GM18502 (cell line): ENCODE results near the gene ATRN.
"Not testable (repeated sequence)": the region's sequence is repeated elsewhere in the genome, so short reads cannot be mapped to it uniquely, and the experiment has no call there.

Experiments
- ATAC-seq: cut with Tn5 transposase; IDR thresholded peaks from one replicate; pipeline ENCODE4 v1.9.1; 2021; ENCODE audit warnings: mild to moderate bottlenecking; ENCODE audit not compliant: unreplicated experiment, poor library complexity

ATRN gene

GRCh38 chr20:3510110-3510509 is 39.3 kb downstream of the ATRN start:
- ATAC-seq = no peak

DNA sequence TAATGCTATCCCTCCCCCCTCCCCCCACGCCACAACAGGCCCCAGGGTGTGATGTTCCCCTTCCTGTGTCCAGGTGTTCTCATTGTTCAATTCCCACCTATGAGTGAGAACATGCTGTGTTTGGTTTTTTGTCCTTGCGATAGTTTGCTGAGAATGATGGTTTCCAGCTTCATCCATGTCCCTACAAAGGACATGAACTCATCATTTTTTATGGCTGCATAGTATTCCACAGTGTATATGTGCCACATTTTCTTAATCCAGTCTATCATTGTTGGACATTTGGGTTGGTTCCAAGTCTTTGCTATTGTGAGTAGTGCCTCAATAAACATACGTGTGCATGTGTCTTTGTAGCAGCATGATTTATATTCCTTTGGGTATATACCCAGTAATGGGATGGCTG is 41.4 kb downstream of the ATRN start:
- not testable (repeated sequence) for ATAC-seq

DNA sequence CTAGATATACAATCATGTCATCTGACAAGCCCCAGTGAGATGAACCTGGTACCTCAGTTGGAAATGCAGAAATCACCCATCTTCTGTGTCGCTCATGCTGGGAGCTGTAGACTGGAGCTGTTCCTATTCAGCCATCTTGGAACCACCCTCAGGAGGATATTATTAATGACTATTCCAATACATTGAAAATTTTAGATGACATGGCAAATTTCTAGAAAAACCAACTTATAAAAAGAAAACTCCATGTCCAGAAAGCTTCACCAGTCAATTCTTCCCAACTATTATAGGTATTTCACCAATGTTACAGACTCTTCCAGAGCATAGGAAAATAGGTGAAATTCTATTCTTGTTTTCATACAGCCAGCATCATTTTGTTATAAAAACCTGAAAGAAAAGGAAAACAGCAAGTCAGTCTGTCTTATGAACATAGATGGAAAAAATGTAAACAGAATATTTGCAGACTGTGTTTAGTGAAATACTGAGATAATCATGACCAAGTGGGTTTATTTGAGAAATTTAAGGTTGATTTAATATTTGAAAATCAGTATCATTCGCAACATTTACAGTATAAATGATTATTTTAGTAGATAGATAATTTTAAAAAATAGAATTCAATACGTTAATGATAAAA is 43.3 kb downstream of the ATRN start:
- no peak for ATAC-seq

DNA sequence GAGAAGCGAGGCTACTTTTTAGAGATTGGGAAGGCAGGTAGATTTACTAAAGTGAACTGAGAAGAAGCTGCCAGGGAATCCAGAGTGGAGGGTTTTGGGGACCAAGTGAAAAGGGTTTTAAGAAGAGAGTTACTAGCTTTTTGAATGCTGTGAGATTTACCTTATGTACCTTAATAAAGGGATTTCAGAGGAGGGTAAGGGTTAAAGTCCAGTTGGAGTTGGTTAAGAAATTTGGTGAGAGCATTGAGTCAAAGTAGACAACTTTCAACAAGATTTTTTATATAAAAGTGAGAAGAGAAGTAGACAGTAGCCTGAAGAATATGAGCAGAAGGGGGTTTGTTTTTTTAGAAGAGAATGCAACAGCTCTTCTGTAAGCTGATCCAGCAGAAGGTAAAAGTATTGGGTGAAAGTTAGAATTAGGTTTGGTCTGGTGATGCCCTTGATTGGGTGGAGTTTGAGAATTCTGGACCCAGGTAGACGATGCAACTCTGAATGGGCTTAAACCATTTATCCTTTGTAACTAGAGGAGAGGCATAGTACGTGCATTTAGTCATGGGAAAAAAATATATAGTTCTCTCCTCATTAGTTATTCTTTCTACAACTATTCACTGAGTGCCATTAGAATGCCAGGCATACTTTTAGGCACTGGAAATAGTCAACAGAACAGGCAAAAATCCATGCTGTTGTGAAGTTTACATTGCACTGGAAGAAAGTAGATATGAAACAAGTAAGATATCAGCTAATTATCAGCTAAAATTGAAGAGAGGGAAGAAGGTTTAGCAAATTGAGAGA is 44.8 kb downstream of the ATRN start:
- no peak for ATAC-seq

DNA sequence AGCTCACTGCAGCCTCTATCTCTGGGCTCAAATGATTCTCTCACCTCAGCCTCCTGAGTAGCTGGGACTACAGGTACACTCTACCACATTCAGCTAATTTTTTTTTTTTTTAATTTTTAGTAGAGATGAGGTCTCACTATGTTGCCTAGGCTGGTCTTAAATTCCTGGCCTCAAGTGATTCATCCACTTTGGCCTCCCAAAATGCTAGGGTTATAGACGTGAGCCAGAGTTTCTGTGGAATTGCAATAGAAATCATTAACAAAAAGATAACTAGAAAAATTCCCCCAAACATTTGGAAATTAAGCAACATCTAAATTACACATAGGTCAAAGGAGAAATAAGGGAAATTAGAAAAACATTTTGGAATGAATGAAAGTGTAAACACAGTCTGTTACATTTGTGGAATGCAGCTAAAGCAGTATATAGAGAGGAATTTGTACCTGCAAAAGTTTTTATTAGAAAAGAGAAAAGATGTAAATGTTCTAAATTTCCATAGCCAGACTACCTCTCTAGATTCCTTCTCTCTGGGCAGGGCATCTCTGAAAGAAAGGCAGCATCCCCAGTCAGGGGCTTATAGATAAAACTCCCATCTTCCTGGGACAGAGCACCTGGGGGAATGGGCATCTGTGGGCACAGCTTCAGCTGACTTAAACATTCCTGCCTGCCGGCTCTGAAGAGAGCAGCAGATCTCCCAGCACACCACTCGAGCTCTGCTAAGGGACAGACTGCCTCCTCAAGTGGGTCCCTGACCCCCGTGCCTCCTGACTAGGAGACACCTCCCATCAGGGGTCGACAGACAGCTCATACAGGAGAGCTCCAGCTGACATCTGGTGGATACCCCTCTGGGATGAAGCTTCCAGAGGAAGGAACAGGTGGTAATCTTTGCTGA is 51.3 kb downstream of the ATRN start:
- ATAC-seq = no peak

GRCh38 chr20:3524696-3525095 is 53.9 kb downstream of the ATRN start:
- not testable (repeated sequence) for ATAC-seq

- no peak for ATAC-seq
These were observed 61.3 kb downstream of the ATRN start for GRCh38 chr20:3532089-3532615.

- not testable (repeated sequence) for ATAC-seq
These were observed 66.9 kb downstream of the ATRN start for GRCh38 chr20:3537733-3538132.

DNA sequence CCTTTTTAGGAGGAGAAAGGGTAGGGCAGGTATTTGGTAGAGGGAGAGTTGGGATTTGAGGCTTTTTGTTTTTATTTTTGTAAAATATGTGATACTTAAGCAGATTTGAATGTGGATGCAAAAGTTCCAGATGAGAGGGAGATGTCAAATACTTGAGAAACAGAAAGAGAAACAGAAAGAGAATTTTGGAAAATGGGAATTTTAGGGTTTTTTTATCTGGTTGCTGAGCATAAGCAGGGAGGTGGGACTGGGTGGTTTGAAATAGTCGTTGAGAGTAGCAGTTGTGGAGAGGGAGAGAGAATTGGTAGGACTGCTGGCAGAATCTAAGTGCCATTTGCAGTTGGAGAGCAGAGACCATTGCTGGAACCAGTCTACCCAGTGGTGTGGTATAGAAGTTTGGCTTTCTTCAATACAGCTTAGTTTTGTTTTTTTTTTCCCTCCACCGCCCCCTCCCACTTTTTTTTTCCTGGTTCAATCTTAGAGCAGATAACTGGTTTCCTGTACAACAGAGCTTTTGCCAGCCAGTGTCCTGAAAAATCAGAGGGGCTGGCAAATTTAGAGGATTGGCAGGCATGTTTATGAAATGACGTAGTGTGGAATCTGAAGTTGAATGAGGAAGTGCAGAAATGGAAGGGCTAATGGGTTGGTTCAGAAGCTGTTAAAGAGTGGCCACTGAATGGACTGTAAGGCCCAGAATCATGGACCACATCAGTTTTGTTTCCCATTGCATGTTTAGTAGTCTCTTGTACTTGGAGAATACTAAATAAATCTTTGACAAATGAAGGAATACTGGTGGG is 68.7 kb downstream of the ATRN start:
- no peak for ATAC-seq

- ATAC-seq = no peak
These were observed 71.3 kb downstream of the ATRN start for GRCh38 chr20:3541887-3542721.

GRCh38 chr20:3543901-3544507 is 73.2 kb downstream of the ATRN start:
- ATAC-seq = no peak

GRCh38 chr20:3545401-3545925 is 74.6 kb downstream of the ATRN start:
- no peak for ATAC-seq

- no peak for ATAC-seq
These were observed 77.1 kb downstream of the ATRN start for GRCh38 chr20:3547906-3548305.

DNA sequence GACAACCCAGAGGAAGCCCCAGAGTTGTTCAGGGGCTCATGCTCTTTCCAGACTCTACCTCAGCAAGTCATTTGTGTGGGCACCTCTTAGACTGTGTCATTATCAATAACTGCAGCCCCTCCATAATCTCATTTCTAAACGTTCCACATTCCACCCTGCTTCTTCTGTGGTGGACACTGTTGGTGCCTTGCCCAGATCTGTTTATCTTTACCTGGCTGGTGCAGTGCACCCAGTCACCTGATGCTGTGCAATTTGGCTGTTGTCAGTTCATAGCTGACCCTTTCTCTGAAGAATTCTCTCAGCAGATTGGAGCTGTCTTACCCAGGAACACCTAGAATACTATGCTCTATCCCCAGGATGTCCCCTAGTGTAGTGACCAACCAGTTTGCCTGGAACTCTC is 80.0 kb downstream of the ATRN start:
- ATAC-seq = no peak

- ATAC-seq = no peak
These were observed 81.0 kb downstream of the ATRN start for GRCh38 chr20:3551681-3552434.

- no peak for ATAC-seq
These were observed 82.8 kb downstream of the ATRN start for GRCh38 chr20:3553663-3554062.

GRCh38 chr20:3557237-3557785 is 86.5 kb downstream of the ATRN start:
- ATAC-seq = no peak
